ENCODE data around the gene PLTP.

PLTP gene

GRCh38 chr20:45892049-45892825 is 19.7 kb downstream of the PLTP start:
- H3K9me3 Mint-ChIP-seq = no peaks in the 10 kb centered on the region
- H3K36me3 Mint-ChIP-seq (ENCODE audit: low read depth) = peaks cover 6% of the 10 kb centered on the region
- no peak for DNase-seq
- no peak overlapping the region for H3K27ac Mint-ChIP-seq
- TF ChIP-seq CTCF (IDR thresholded peaks at IDR 0.05) = no peak
- H3K4me1 Mint-ChIP-seq = peaks cover 24% of the 10 kb centered on the region
- peaks cover 3% of the 10 kb centered on the region for H3K27me3 Mint-ChIP-seq (ENCODE audit: low read depth, poor library complexity)
- H3K4me3 Mint-ChIP-seq = peak overlapping the region; percentile 91

GRCh38 chr20:45890985-45891983 is 20.7 kb downstream of the PLTP start, which contains the start of the genes CTSA and NEURL2:
Gene CTSA, plus strand, starts transcription at chr20:45891335. Its CDS starts 234 bp downstream, at chr20:45891569.
Gene NEURL2, minus strand, starts transcription at chr20:45891208. Its CDS starts 217 bp downstream, at chr20:45890991.
- H3K36me3 Mint-ChIP-seq (ENCODE audit: low read depth) = peaks cover 6% of the 10 kb centered on the region
- DNase-seq = peak; percentile 87
- no peak for TF ChIP-seq CTCF (IDR thresholded peaks at IDR 0.05)
- H3K4me3 Mint-ChIP-seq = peak within 1 kb of the TSS; percentile 91
- H3K27me3 Mint-ChIP-seq (ENCODE audit: low read depth, poor library complexity) = peaks cover 3% of the 10 kb centered on the region
- H3K9me3 Mint-ChIP-seq = no peaks in the 10 kb centered on the region
- H3K4me1 Mint-ChIP-seq = peaks cover 24% of the 10 kb centered on the region
- H3K27ac Mint-ChIP-seq = no peak within 1 kb of the TSS

- DNase-seq = peak; percentile 85
- H3K4me1 Mint-ChIP-seq = peaks cover 24% of the 10 kb centered on the region
- TF ChIP-seq CTCF (IDR thresholded peaks at IDR 0.05) = peak; percentile 62
- H3K4me3 Mint-ChIP-seq = peak overlapping the region; percentile 91
- H3K27ac Mint-ChIP-seq = no peak overlapping the region
- peaks cover 3% of the 10 kb centered on the region for H3K27me3 Mint-ChIP-seq (ENCODE audit: low read depth, poor library complexity)
- H3K9me3 Mint-ChIP-seq = no peaks in the 10 kb centered on the region
- peaks cover 6% of the 10 kb centered on the region for H3K36me3 Mint-ChIP-seq (ENCODE audit: low read depth)
Measured at GRCh38 chr20:45890077-45890984, 21.6 kb downstream of the PLTP start.

- H3K4me3 Mint-ChIP-seq = no peak overlapping the region
Measured at GRCh38 chr20:45888681-45889080, 23.3 kb downstream of the PLTP start.

More at GRCh38 chr20:45888681-45889080, 23.3 kb downstream of the PLTP start:
- no peak for TF ChIP-seq CTCF (IDR thresholded peaks at IDR 0.05)
- Mint-ChIP-seq H3K4me1 (peaks cover 18% of the 10 kb centered on the region), H3K9me3 (no peaks in the 10 kb centered on the region), H3K27ac (no peak overlapping the region), H3K36me3 (ENCODE audit: low read depth) (peaks cover 5% of the 10 kb centered on the region), H3K27me3 (ENCODE audit: low read depth, poor library complexity) (peaks cover 3% of the 10 kb centered on the region)
- no peak for DNase-seq

Data from nephron progenitor cell (in vitro differentiated cells).